ENCODE measurements around the gene TMEM31.

TMEM31 gene, protein sequence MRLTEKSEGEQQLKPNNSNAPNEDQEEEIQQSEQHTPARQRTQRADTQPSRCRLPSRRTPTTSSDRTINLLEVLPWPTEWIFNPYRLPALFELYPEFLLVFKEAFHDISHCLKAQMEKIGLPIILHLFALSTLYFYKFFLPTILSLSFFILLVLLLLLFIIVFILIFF

DNA sequence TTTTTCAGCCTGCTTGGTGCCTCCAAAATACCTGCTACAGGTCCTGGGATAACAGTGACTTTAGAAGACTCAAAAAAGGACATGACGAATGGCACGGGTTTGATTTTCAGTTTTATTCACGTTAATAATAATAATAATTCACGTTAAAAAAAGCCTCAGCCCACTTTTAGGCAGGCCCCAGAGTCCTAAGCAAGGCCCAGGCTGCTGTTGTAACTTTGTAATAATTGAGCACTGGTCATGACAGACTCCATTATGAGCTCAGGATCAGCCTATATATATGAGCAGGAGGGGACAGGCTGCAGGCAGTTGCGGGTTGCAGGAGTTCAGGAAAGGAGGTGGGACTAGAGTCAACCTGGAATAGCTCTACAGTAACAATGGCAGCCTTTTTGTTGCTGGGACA is at the start of gene TMEM31:
Gene TMEM31 (plus strand): TSS at position 301 of the 400 bp plus-strand sequence. CDS start 1,350 bp downstream, outside the sequence.
- in situ Hi-C loops (cut with HindIII; ENCODE audit: low sequenced_read_pairs) = loop anchor here (5.0 kb wide), 1 partner anchor 42 kb away; no protein-coding TSS in a partner anchor

DNA sequence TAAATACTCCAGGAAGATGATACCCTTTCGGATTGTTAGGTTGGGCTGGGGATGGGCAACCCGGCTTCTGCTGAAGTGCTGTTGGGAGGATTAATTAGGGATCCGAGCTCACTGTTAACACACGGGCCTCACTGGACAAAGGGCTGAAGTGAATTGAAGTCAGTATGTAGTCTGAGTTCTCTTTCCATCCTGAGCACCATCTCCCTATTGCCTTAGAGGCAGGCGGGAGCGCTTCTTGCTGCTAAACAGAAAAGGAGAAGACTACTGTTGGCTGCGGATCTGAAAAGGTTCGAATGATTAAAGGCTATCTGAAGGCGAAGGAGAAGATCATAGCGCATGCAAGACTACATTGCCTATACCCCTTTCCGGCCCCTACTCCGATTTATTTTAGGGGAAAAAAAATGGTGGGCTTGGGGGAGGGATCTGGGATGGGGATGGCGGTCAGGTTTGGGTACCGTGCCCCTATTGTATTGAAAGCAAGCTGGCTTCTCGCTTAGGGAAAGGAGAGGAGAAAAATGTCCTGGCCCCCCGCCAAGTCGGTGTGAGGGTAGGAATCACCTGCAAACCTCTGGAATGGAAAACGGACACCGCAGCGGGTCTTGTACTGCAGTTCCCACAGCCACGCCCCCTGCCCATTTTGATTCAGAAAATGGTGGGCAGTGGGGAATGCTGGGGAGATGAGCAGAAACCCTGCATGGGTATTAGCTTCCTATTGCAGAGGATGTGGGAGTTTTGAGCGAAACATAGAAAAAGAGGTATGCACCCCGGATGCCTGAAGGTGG is 46.5 kb upstream of the TMEM31 start:
- in situ Hi-C loops (cut with HindIII; ENCODE audit: low sequenced_read_pairs) = no loop called here

- in situ Hi-C loops (cut with HindIII; ENCODE audit: low sequenced_read_pairs) = no loop called here
Measured at GRCh38 chrX:103666202-103667107, 44.3 kb upstream of the TMEM31 start.

DNA sequence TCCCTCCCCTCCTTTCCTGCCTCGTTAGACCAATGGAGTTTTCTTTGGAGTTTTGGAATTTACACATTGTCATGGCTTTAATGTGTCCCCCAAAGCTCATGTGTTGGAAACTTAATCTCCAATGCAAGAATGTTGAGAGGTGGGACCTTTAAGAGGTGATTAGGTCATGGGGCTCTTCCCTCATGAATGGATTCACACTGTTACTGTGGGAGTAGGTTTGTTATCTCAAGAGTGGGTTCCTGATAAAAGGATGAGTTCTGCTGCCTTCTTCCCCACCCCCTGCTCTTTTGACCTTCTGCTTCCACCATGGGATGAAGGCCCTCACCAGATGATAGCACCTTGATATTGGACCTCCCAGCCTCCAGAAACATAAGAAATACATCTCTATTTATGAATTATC is 41.0 kb upstream of the TMEM31 start:
- in situ Hi-C loops (cut with HindIII; ENCODE audit: low sequenced_read_pairs) = no loop called here

DNA sequence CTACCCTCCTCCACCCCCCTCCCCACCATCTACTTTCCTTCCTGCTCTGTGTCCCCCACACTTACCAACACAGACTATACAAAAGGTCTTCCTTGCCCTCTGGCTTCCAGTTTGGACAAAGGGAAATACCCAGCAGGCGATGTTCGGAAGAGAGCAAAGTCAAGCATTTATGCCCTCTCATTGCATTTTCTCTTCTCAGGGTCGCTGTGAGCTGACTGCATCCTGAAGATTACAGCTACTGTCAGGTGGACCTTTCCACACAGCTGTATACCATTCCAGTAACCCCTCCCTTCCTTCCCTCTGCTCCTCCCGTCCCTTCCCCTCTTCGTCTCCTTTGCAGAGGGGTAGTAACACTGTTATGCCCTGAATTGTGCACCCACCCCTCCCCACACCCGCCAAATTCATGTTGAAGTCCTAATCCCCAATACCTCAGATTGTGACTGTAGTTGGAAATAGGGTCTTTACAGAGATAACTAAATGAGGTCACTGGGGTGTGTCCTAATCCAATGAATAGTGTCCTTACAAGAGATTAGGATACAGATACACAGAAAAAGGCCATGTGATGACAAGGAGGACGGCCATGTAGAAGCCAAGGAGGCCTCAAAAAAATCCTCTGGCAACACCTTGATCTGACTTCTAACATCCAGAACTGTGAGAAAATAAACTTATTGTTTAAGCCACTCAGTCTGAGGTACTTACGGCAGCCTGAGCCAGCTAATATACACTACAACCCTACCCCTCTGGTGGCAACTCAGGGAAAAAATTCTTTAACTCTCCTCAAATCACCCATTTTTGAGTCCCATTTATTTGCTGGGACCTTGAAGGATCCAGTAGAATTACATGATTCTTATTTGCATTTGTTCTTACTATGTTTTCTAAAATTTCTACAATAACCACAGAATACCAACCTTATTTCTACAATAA is 35.9 kb upstream of the TMEM31 start:
- in situ Hi-C loops (cut with HindIII; ENCODE audit: low sequenced_read_pairs) = no loop called here

DNA sequence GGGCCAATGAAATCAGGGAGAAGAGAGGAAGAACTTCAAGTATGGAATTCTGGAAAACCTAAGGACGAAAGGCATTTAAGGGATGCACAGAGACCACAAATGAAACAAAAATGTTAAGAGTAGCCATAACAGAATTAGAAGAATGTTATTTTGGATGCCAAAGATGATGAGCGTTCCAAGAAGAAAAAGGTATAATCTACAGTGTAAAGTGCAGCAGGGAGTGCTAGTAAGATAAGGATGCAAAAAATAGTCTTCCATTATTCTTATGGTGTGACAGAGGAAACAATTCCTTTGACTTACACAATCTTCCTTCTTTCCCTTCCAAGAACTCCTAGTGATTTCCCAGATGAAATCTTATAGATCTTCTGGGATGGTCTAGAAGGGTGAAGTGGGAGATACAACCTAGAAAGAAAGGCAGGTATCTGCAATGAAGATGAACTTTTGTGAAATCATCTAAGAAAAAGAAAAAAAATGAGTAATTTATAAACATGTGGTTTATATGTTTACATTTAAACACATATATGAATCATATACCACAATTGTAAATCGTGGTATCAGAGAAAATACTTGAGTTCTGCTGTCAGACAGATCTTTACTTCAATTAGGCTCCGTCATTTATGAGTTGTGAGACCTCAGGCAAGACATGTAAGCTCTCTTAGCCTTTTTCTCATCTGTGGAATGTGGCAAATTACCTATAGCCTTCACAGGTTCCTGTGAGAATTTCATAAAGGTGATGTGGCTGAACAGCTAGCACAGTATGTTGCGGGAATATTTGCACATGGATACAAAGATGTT is 32.3 kb upstream of the TMEM31 start:
- in situ Hi-C loops (cut with HindIII; ENCODE audit: low sequenced_read_pairs) = no loop called here

GRCh38 chrX:103681443-103681842 is 29.3 kb upstream of the TMEM31 start:
- in situ Hi-C loops (cut with HindIII; ENCODE audit: low sequenced_read_pairs) = no loop called here

DNA sequence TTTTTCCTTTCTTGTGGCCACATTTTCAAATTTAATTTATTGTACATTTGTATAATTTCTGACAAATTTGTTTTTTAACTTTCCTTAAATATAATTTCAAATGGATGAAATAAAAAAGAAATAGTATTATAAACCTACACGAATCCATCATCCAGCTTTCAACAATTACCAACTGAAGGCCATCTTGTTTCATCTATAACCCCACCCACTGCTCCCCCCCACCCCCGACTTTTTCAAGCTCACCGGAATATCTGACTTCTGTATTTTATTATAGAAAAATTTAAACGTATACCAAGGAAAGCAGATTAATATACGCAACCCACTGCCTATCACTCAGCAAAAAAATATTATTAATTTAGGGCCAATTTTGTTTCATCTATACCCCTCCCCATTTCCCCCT is 25.3 kb upstream of the TMEM31 start:
- in situ Hi-C loops (cut with HindIII; ENCODE audit: low sequenced_read_pairs) = no loop called here

DNA sequence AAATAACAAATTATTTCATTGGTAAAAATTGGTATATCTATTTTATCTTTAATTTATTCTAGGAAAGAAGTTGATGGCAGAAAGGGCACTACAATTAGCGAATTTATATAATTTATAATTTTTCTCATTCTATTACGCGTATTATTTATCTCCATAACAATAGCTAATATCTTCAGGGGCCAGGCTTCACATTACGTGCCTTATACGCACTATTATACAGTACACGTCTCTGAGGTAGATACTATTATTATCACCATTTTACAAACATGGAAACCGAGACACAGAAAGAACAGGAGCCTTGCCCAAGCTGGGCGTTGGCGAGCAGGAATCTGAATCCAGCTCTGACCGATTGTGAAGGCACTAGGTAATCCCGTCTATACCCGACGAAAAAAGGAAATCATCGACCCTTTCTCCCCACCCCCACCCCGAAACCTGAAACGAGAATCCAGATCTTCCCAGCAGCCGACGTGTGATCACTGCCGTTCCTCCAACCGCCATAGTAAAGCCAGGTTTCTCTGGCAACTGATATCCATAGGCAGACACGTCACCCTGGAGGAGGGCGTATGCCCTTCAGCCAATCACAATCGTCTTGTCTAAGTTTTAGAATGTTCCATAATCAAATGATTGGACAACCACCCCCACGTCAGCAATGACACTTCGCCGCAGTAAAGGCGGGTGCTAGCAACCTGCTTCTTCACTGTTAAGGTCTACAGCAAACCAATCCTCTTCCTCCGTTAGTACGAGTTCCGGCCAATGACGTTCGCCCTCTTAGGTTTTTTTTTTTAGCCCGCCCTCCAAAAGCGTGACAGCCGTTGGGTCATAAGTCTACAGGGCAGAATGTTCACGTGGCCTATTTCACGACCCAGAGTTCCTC is 24.3 kb upstream of the TMEM31 start, which contains the start of gene MORF4L2:
Gene MORF4L2 (minus strand): TSS at position 501 of the 874 bp plus-strand sequence. CDS start 9,672 bp downstream, outside the sequence.
- in situ Hi-C loops (cut with HindIII; ENCODE audit: low sequenced_read_pairs) = no loop called here

- in situ Hi-C loops (cut with HindIII; ENCODE audit: low sequenced_read_pairs) = no loop called here
Measured at GRCh38 chrX:103687073-103687695, 23.5 kb upstream of the TMEM31 start.

DNA sequence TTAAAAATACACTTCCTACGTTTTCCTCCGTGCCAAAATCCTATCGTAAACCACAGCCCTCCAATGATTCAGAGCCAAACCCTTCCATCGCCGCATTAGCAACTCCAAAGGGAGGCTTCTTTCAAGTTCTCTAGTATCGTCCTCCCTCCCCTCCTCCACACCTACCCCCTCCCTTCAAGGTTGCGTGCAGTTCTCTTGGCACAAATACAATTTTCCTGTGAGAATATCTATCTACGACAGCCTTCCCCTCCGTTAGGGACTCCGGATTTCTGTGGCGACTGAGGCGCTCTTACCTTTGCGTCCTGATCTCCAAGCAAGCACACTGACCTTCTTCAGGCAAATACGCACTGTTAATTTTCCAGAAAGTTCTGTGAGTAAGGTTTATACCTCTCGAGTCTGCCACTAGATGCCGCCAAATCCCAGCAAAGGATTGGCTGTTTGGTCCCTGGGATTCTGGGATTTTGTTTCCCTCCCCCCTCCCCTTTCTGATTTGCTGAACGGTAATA is 23.0 kb upstream of the TMEM31 start:
- in situ Hi-C loops (cut with HindIII; ENCODE audit: low sequenced_read_pairs) = no loop called here

DNA sequence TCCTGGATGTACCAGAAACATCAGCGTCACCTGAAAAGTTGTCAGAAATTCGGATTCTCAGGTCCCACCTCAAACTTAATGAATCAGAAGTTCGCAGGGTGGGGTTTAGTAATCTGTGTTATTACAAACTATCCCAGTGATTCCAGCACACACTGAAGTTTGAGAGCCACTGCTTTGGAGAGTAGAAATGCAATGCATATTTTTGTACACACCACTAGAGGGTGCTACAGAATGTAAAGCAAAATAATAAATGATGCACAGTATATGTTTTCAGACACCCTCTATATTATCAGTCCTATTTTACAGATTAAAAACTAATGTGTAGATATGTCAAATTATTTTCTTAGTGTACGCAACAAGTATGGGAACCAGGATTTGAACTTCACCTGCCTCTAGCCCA is 21.8 kb upstream of the TMEM31 start:
- in situ Hi-C loops (cut with HindIII; ENCODE audit: low sequenced_read_pairs) = no loop called here

- in situ Hi-C loops (cut with HindIII; ENCODE audit: low sequenced_read_pairs) = loop anchor here (5.0 kb wide), 1 partner anchor 96 kb away; no protein-coding TSS in a partner anchor
Measured at GRCh38 chrX:103691059-103691458, 19.6 kb upstream of the TMEM31 start.

DNA sequence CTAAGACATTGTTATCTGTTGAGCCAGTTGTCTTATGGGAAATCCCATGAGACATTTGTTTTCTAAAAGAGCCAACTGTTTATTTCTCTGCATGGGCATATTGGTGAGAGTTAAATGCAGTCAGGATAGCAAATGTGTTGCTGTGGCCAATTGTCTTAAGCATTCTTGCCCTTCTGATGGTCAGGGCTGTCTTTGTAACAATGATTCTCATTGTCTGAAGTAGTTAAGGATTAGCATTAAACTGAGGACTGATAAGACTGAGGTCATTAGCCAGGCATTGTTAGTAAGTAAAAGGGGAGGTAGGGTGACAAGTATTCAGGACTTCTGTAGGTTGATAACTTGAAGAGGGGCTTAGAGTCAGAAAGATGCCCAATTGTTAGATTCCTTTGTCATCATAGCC is 13.0 kb upstream of the TMEM31 start:
- in situ Hi-C loops (cut with HindIII; ENCODE audit: low sequenced_read_pairs) = no loop called here

DNA sequence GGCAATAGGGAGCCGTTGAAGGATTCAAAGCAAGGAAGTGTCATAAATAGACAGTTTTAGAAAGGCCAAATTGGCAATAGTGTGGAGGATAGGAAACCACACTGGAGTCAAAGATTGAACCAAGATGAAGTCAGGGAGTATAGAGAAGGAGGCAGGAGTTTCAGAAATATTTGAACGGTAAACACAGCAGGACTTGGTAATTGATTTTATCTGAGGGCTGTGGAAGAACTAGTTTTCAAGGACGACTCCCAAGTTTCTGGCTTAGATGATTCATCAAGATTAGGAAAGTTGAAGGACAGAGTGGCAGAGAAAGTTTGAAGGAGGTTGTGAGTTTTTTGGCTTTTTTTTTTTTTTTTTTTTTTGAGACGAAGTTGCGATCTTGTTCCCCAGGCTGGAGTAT is 11.5 kb upstream of the TMEM31 start:
- in situ Hi-C loops (cut with HindIII; ENCODE audit: low sequenced_read_pairs) = no loop called here

DNA sequence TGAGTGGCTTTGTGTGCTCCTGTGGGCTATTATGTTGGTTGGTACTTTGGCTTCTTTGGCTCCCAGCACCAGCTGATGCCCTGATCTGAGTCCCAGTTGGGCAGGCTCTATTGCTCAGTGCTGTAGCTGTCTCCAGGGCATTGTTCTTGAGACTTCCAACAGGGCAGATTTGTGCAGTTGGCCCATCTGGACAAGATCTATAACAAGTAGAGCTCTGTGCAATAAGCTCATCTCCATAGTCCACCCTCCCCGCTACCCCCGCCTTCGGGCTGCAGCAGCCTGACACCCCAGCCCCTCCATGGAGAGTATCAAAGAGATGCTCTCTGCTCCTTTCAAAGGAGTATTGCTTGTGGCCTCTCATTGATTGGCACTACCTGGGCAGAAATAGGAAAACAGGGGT is 5.8 kb upstream of the TMEM31 start:
- in situ Hi-C loops (cut with HindIII; ENCODE audit: low sequenced_read_pairs) = no loop called here

GRCh38 chrX:103716962-103717361 is 6.3 kb downstream of the TMEM31 start:
- in situ Hi-C loops (cut with HindIII; ENCODE audit: low sequenced_read_pairs) = no loop called here

GRCh38 chrX:103718120-103718519 is 7.4 kb downstream of the TMEM31 start:
- in situ Hi-C loops (cut with HindIII; ENCODE audit: low sequenced_read_pairs) = no loop called here
